Activated naive CD4-positive, alpha-beta T cell (primary cell): ENCODE data around the gene C2orf78.
"Not testable (repeated sequence)": the region's sequence is repeated elsewhere in the genome, so short reads cannot be mapped to it uniquely, and the experiment has no call there.

Experiments used
- DNase-seq, 4 experiments: peaks; one replicate each; lab custom pipeline; 2025; lab: John Stamatoyannopoulos, UW

C2orf78 gene

GRCh38 chr2:73780237-73780582 is 3.8 kb upstream of the C2orf78 start:
- DNase-seq: no peak

GRCh38 chr2:73783402-73783801 is 581 bp upstream of the C2orf78 start:
- not testable (repeated sequence) for DNase-seq

- DNase-seq: no peak
Observed at GRCh38 chr2:73811878-73812277, 27.9 kb downstream of the C2orf78 start.

GRCh38 chr2:73812635-73813034 is 28.7 kb downstream of the C2orf78 start:
- no peak for DNase-seq

GRCh38 chr2:73818296-73818695 is 34.3 kb downstream of the C2orf78 start:
- DNase-seq: no peak

GRCh38 chr2:73821227-73821626 is 37.2 kb downstream of the C2orf78 start:
- DNase-seq: no peak

GRCh38 chr2:73821669-73822068 is 37.7 kb downstream of the C2orf78 start:
- DNase-seq: no peak

GRCh38 chr2:73822276-73822675 is 38.3 kb downstream of the C2orf78 start:
- DNase-seq: no peak

- DNase-seq: no peak
Observed at GRCh38 chr2:73822991-73823390, 39.0 kb downstream of the C2orf78 start.

- DNase-seq: no peak
Observed at GRCh38 chr2:73823416-73823815, 39.4 kb downstream of the C2orf78 start.

GRCh38 chr2:73823916-73824523 is 40.0 kb downstream of the C2orf78 start:
- DNase-seq: no peak

- DNase-seq: no peak
Observed at GRCh38 chr2:73825408-73825807, 41.4 kb downstream of the C2orf78 start.

GRCh38 chr2:73827018-73827417 is 43.0 kb downstream of the C2orf78 start:
- DNase-seq: no peak

- DNase-seq: no peak
Observed at GRCh38 chr2:73827660-73828388, 43.8 kb downstream of the C2orf78 start.

- no peak for DNase-seq
Observed at GRCh38 chr2:73828389-73828817, 44.4 kb downstream of the C2orf78 start.

- DNase-seq: peak; percentile 58 to 79 (median 66)
Observed at GRCh38 chr2:73828818-73829570, 45.0 kb downstream of the C2orf78 start, which contains the start of gene STAMBP. TSS of gene STAMBP (plus strand) at chr2:73828961. CDS start at chr2:73830857, 1,896 bp downstream.

- no peak for DNase-seq
Observed at GRCh38 chr2:73830871-73831401, 47.0 kb downstream of the C2orf78 start.

GRCh38 chr2:73832930-73833329 is 48.9 kb downstream of the C2orf78 start:
- no peak for DNase-seq

GRCh38 chr2:73836141-73836943 is 52.4 kb downstream of the C2orf78 start:
- DNase-seq: no peak

GRCh38 chr2:73837847-73838585 is 54.0 kb downstream of the C2orf78 start:
- no peak for DNase-seq

GRCh38 chr2:73838889-73839534 is 55.0 kb downstream of the C2orf78 start:
- DNase-seq: no peak
